OCI-LY7 (cell line): ENCODE measurements around the gene NCAPH2. TPM values are rescaled to one million over a fixed set of nuclear protein-coding genes. Genes with fewer than 3 reads are reported as not detected.

ENCODE experiments used
- BruUV-seq: library from RNA; stranded (reverse); fragments of 400-500 nt; replicated peaks from 2 replicates; lab custom pipeline; 2021; lab: Mats Ljungman, UMichigan
- CTCF ChIA-PET: fragments of 300-600 bp; sonication (Branson Sonifier 250); formaldehyde crosslinking; loops from one replicate; lab custom pipeline; 2022; ENCODE audit warnings: antibody characterized with exemption; ENCODE audit not compliant: unreplicated experiment; lab: Charles Lee
- POLR2A ChIA-PET: fragments of 300-600 bp; sonication (Branson Sonifier 250); formaldehyde crosslinking; loops from one replicate; lab custom pipeline; 2022; ENCODE audit warnings: antibody characterized with exemption; lab: Charles Lee
- DNase-seq: peaks from one replicate; pipeline ENCODE4 v3.0.0-alpha.2; 2015; ENCODE audit warnings: low spot score
- H2AFZ ChIP-seq: fragments of 200-600 bp; sonication (generic), shearing (Covaris generic); 2 replicates; pipeline ENCODE4 v1.6.1; 2014; ENCODE audit warnings: mild to moderate bottlenecking, antibody characterized with exemption, low read length, moderate library complexity
- H3K27ac ChIP-seq: fragments of 200-600 bp; sonication (generic); 2 replicates; pipeline ENCODE4 v1.5.1; 2014; ENCODE audit warnings: mixed run types, low read depth, mild to moderate bottlenecking, moderate library complexity, low read length, inconsistent platforms; ENCODE audit not compliant: poor library complexity, severe bottlenecking
- H3K36me3 ChIP-seq: fragments of 200-600 bp; sonication (generic); 2 replicates; pipeline ENCODE4 v1.6.1; 2014; ENCODE audit warnings: mild to moderate bottlenecking, antibody characterized with exemption, low read length, moderate library complexity, mixed read lengths; ENCODE audit not compliant: insufficient read depth
- H3K4me1 ChIP-seq: fragments of 200-600 bp; sonication (generic); 2 replicates; pipeline ENCODE4 v1.5.1; 2014; ENCODE audit warnings: mild to moderate bottlenecking, low read length; ENCODE audit not compliant: insufficient read depth, poor library complexity, severe bottlenecking
- H3K4me2 ChIP-seq: fragments of 200-600 bp; sonication (generic); 2 replicates; pipeline ENCODE4 v1.6.1; 2014; ENCODE audit warnings: mild to moderate bottlenecking, low read length
- H3K4me3 ChIP-seq: fragments of 200-600 bp; sonication (generic); 2 replicates; pipeline ENCODE4 v1.5.1; 2014; ENCODE audit warnings: mild to moderate bottlenecking, low read depth, low read length; ENCODE audit not compliant: poor library complexity, severe bottlenecking
- H3K79me2 ChIP-seq: fragments of 200-600 bp; sonication (generic); 2 replicates; pipeline ENCODE4 v1.6.1; 2016; ENCODE audit warnings: low read depth, mild to moderate bottlenecking, low read length, moderate library complexity, mixed read lengths; ENCODE audit not compliant: insufficient read depth
- H3K9me2 ChIP-seq: fragments of 200-600 bp; sonication (generic); 2 replicates; pipeline ENCODE4 v1.6.1; 2016; ENCODE audit warnings: mild to moderate bottlenecking, low read length, mixed read lengths; ENCODE audit not compliant: insufficient read depth
- H3K9me3 ChIP-seq: fragments of 200-600 bp; sonication (generic); 2 replicates; pipeline ENCODE4 v1.6.1; 2014; ENCODE audit warnings: mild to moderate bottlenecking, mixed run types, low read length, mixed read lengths
- H4K20me1 ChIP-seq: fragments of 200-600 bp; sonication (generic); 2 replicates; pipeline ENCODE4 v1.6.1; 2014; ENCODE audit warnings: mild to moderate bottlenecking, antibody characterized with exemption, low read length, moderate library complexity, mixed read lengths; ENCODE audit not compliant: insufficient read depth
- EZH2phosphoT487 ChIP-seq: fragments of 200-600 bp; sonication (generic); IDR thresholded peaks from 2 replicates; pipeline ENCODE4 v1.6.1; 2018; ENCODE audit warnings: low read depth, borderline replicate concordance, mild to moderate bottlenecking, mixed run types, antibody characterized with exemption, low read length, moderate library complexity, mixed read lengths
- intact Hi-C: fragments of 100-400 bp; cut with micrococcal nuclease; formaldehyde crosslinking; loops from one replicate; pipeline ENCODE4 v1.10.0; 2022; ENCODE audit not compliant: unreplicated experiment
- total RNA-seq, 2 experiments: library from RNA; depleted of rRNA in 1 of 2; stranded (reverse); fragments of >200 nt in 1 of 2; shearing (Covaris generic) in 1 of 2; gene quantifications; 2 replicates each; pipeline ENCODE4 v1.2.3, GENCODE V29; 2014 to 2022
- TF ChIP-seq, protein P1 (sequence below): fragments of 200-600 bp; sonication (generic); conservative IDR thresholded peaks from 2 replicates; pipeline ENCODE4 v1.5.1; 2014; ENCODE audit warnings: mild to moderate bottlenecking, antibody characterized with exemption, low read length, moderate library complexity, mixed read lengths

The NCAPH2 gene
- total RNA-seq, 2 experiments from 2014 or later, result 126 to 129 TPM

DNA sequence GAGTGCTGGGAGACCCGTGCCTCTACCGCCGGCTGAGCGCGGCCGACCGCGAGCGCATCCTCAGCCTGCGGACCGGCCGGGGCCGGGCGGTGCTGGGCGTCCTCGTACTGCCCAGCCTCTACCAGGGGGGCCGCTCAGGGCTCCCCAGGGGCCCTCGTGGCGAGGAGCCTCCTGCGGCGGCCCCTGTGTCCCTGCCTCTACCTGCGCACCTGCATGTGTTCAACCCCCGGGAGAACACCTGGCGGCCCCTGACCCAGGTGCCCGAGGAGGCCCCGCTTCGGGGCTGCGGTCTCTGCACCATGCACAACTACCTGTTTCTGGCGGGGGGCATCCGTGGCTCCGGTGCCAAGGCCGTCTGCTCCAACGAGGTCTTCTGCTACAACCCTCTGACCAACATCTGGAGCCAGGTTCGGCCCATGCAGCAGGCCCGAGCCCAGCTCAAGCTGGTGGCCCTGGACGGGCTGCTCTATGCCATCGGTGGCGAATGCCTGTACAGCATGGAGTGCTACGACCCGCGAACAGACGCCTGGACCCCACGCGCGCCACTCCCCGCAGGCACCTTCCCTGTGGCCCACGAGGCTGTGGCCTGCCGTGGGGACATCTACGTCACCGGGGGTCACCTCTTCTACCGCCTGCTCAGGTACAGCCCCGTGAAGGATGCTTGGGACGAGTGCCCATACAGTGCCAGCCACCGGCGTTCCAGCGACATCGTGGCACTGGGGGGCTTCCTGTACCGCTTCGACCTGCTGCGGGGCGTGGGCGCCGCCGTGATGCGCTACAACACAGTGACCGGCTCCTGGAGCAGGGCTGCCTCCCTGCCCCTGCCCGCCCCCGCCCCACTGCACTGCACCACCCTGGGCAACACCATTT is 41.1 kb downstream of the NCAPH2 start:
- H3K4me2 ChIP-seq, result peak overlapping the region; percentile 59
- DNase-seq, result peak; percentile 21
- BruUV-seq, result no TSS peak

DNA sequence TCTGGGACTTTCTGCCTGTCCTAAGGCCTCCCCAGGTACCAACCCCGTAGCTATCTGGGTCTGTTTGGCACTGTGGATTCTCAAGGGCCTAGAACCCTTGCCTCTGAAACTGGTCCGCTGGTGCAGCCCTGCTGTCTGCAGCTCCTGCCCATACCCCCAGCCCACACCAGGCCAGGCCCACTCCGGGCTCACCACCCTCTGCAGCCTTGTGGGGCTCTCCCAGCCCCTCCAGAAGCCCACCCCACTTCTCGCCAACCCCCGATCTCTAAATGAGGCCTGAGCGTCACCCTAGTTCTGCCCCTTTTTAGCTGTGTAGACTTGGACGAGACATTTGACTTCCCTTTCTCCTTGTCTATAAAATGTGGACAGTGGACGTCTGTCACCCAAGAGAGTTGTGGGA is 42.4 kb downstream of the NCAPH2 start:
- Histone ChIP-seq H3K4me2 (no peak overlapping the region), H3K9me3 (no peaks in the 10 kb centered on the region), H3K36me3 (no peaks in the 10 kb centered on the region), H3K27ac (no peak overlapping the region), H3K4me1 (peaks cover 19% of the 10 kb centered on the region), H3K4me3 (no peak overlapping the region), H3K79me2 (no peaks in the 10 kb centered on the region), H2AFZ (no peak overlapping the region), H4K20me1 (no peaks in the 10 kb centered on the region), H3K9me2 (no peaks in the 10 kb centered on the region)
- intact Hi-C loops, result no loop called here
- no TSS peak for BruUV-seq
- ChIA-PET CTCF (no interaction called here), POLR2A (no interaction called here)
- TF ChIP-seq, protein P1, sequence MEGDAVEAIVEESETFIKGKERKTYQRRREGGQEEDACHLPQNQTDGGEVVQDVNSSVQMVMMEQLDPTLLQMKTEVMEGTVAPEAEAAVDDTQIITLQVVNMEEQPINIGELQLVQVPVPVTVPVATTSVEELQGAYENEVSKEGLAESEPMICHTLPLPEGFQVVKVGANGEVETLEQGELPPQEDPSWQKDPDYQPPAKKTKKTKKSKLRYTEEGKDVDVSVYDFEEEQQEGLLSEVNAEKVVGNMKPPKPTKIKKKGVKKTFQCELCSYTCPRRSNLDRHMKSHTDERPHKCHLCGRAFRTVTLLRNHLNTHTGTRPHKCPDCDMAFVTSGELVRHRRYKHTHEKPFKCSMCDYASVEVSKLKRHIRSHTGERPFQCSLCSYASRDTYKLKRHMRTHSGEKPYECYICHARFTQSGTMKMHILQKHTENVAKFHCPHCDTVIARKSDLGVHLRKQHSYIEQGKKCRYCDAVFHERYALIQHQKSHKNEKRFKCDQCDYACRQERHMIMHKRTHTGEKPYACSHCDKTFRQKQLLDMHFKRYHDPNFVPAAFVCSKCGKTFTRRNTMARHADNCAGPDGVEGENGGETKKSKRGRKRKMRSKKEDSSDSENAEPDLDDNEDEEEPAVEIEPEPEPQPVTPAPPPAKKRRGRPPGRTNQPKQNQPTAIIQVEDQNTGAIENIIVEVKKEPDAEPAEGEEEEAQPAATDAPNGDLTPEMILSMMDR, result no peak
- TF ChIP-seq EZH2phosphoT487, result no peak
- no peak for DNase-seq

More for the DNA sequence above, 41.1 kb downstream of the NCAPH2 start:
- intact Hi-C loops, result loop anchor here (2.0 kb wide), 1 partner anchor 72 kb away; no protein-coding TSS in a partner anchor
- no peaks in the 10 kb centered on the region for H4K20me1 ChIP-seq
- ChIA-PET POLR2A (interaction anchor here (0.8 to 1.8 kb wide), 2 partner anchors 10 to 40 kb away, joined by 3 to 9 read pairs; no protein-coding TSS in a partner anchor), CTCF (interaction anchor here (0.5 kb wide), 1 partner anchor 68 kb away, joined by 3 read pairs; no protein-coding TSS in a partner anchor)
- H3K79me2 ChIP-seq, result no peaks in the 10 kb centered on the region
- H3K36me3 ChIP-seq, result no peaks in the 10 kb centered on the region
- H3K27ac ChIP-seq, result no peak overlapping the region
- H2AFZ ChIP-seq, result peak overlapping the region; percentile 51
- no peaks in the 10 kb centered on the region for H3K9me2 ChIP-seq
- no peaks in the 10 kb centered on the region for H3K9me3 ChIP-seq
- peaks cover 30% of the 10 kb centered on the region for H3K4me1 ChIP-seq
- no peak overlapping the region for H3K4me3 ChIP-seq
- no peak for TF ChIP-seq EZH2phosphoT487
- TF ChIP-seq, protein P1, result no peak
